Psoas muscle (tissue), 8 donors: ENCODE measurements around the gene PCSK4. TPM values are rescaled to one million over a fixed set of nuclear protein-coding genes. Genes with fewer than 3 reads are reported as not detected.

Source experiments
- ATAC-seq, 4 donors: fragments of 200-7000 bp; cut with Tn5 transposase; one replicate each; pipeline ENCODE4 v1.9.1; 2020; ENCODE audit warnings: moderate library complexity in 3 of 4, mild to moderate bottlenecking in 2 of 4
- DNase-seq, 2 donors: peaks; one replicate each; pipeline ENCODE4 v3.0.0-alpha.2; 2020
- H3K27ac ChIP-seq: fragments of 200-600 bp; one replicate; pipeline ENCODE4 v1.8.0; 2022
- H3K27me3 ChIP-seq, 3 donors: fragments of 200-600 bp in 1 of 3; one replicate each; pipeline versions ENCODE4 v1.6.1 to v1.8.0; 2013 to 2022; ENCODE audit warnings: low read length in 2 of 3, mild to moderate bottlenecking in 2 of 3, moderate library complexity in 1 of 3; ENCODE audit not compliant: insufficient read depth in 3 of 3
- H3K36me3 ChIP-seq, 2 donors: fragments of 200-600 bp in 1 of 2; one replicate each; pipeline versions ENCODE4 v1.6.1 to v1.8.0; 2013 to 2022; ENCODE audit warnings: low read depth in 1 of 2, mild to moderate bottlenecking in 1 of 2, moderate library complexity in 1 of 2; ENCODE audit not compliant: insufficient read depth in 1 of 2
- H3K4me1 ChIP-seq: fragments of 200-600 bp; one replicate; pipeline ENCODE4 v1.8.0; 2022
- H3K4me3 ChIP-seq: fragments of 200-600 bp; one replicate; pipeline ENCODE4 v1.8.0; 2022; ENCODE audit warnings: mild to moderate bottlenecking
- H3K9me3 ChIP-seq: fragments of 200-600 bp; one replicate; pipeline ENCODE4 v1.8.0; 2022
- WGBS, 3 donors: extraction: QIAGEN DNeasy Blood & Tissue Kit; methylation state at CpG; one replicate each; pipeline versions ENCODE4 v1.1.6 to v1.1.7; 2013; 5-methylcytosine and 5-hydroxymethylcytosine counted together
- intact Hi-C, 2 donors: fragments of 100-400 bp; cut with DNase I; formaldehyde crosslinking; loops; one replicate each; pipeline versions ENCODE4 v1.11.0 to v1.14.2; 2022
- polyA plus RNA-seq, 3 donors: library from polyadenylated mRNA; stranded (reverse); fragments of 200-250 nt; gene quantifications; one replicate each; pipeline ENCODE4 v1.2.3, GENCODE V29; 2013
- total RNA-seq, 4 donors: library from RNA; stranded (reverse); fragmentation: NEBNext Ultra II Directional in 2 of 4; extraction: Animal tissue kit (Norgen Biotek cat#: 25700) in 2 of 4; gene quantifications; one replicate each; pipeline versions ENCODE4 v1.2.1 to v1.2.4, GENCODE V29; 2021 to 2023
- TF ChIP-seq, protein P1 (sequence below): fragments of 200-600 bp; IDR thresholded peaks from one replicate; pipeline ENCODE4 v1.8.0; 2022; ENCODE audit warnings: antibody characterized with exemption
- donor health status: healthy with polysubstance abuse.
- donor health status: DM: no; HTN: no; CAD: no; lungs with moderate emphysema.
- donor health status: Bipolar disorder and iron deficiency.
- donor health status: healthy.
- donor health status: DM: yes; HTN: yes; CAD: no.
- donor health status: DM: no; HTN: no; CAD: no.
- donor health status: DM: no; HTN: no; CAD: no.
- donor health status: DM: yes; HTN: yes; CAD: no.

Gene PCSK4
- total and polyA plus RNA-seq, 7 donors = 0.57 to 1.5 (median 0.89) TPM

DNA sequence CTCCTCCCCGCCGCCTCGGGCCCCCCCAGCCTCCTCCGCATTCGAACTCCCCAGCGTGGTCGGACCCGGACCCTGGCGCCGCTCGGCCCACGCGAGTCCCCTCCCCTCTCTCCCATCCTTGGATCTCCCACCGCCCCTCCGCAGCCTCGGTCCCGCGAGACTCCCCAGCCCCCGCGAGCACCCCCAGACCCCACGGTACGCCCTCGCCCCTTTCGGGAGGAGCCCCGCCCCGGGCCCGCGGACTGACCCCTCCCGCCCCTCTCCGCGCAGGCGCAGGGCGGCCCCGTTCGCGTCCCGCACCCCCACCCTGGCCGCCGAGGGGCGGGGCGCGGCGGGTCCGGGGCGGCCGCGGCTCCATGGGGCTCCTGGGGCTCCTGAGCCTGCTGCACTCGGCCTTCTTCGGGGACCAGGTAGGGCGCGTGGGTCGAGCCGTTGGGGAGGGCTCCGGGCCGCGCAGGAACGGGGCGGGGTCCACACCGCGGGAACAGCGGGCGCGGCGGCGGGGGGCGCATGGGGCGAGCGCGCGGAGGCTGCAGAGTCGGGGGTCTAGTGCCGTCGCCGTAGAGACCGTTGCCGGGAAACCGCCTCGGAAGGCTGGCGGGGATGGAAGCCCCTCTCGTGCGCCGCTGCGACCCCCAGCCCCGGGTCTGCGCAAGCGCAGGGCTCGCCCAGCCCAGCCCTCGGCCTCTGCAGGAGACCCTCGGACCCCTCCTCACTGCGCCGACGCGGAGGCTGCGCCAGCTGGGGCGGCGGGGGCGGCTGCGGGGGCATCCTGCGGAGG lies 44.0 kb downstream of the PCSK4 start:
- Histone ChIP-seq H3K9me3 (no peaks in the 10 kb centered on the region), H3K4me3 (peak overlapping the region; percentile 53), H3K27me3 (peaks cover 0 to 57% (median 38%) of the 10 kb centered on the region in 3 donors), H3K36me3 (peaks cover 9 to 19% of the 10 kb centered on the region in 2 donors), H3K4me1 (no peaks in the 10 kb centered on the region), H3K27ac (no peak overlapping the region)
- ATAC-seq = no peak
- intact Hi-C loops = loop anchor here in 1 of 2 donors (1.0 to 10.0 kb wide), 3 partner anchors 26 to 161 kb away; partner anchors contain the start of gene EFNA2
- no peak for DNase-seq
- TF ChIP-seq, protein P1, sequence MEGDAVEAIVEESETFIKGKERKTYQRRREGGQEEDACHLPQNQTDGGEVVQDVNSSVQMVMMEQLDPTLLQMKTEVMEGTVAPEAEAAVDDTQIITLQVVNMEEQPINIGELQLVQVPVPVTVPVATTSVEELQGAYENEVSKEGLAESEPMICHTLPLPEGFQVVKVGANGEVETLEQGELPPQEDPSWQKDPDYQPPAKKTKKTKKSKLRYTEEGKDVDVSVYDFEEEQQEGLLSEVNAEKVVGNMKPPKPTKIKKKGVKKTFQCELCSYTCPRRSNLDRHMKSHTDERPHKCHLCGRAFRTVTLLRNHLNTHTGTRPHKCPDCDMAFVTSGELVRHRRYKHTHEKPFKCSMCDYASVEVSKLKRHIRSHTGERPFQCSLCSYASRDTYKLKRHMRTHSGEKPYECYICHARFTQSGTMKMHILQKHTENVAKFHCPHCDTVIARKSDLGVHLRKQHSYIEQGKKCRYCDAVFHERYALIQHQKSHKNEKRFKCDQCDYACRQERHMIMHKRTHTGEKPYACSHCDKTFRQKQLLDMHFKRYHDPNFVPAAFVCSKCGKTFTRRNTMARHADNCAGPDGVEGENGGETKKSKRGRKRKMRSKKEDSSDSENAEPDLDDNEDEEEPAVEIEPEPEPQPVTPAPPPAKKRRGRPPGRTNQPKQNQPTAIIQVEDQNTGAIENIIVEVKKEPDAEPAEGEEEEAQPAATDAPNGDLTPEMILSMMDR = no peak
- 0 to 2% (median 1%) methylated on average over 30 to 99 of the region's 99 CpGs for WGBS, 3 donors

DNA sequence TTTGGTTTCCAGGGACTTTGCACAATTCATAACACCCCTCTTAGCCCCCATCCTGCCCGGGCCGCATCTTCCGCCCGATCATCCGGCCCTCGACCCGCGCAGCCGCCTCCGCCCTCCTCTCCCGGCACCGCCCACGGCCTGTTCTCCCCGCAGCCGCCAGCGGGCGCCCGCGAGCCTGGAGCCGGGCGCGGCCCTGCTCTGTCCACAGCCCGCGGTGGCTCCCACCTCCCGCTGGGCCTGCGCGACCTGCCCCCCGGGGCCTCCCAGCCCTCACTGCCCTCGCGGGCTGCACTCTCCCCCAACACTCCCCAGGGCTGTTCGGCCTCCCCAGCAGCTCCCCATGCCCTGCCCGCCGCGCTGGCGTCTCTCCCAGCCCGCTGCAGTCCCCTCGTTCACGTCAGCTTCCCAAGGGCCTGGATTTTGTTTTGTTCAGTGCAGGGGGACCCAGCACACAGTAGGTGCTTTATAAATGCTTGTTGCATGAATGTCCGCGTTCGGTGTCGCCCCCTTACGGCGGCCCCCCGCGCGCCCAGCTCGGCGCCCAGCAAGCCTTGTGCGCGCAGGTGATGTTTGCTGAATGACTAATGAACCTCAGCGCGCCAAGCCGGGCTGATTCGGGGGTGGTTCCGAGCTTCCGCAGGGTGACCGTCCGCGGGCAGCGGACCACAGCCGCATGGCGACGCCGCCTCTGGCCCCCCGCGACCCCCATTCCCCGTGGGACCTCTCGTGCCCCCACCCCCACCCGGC lies 44.8 kb downstream of the PCSK4 start:
- Histone ChIP-seq H3K4me1 (peaks cover 3% of the 10 kb centered on the region), H3K36me3 (peaks cover 16 to 27% of the 10 kb centered on the region in 2 donors), H3K27me3 (peaks cover 0 to 50% (median 31%) of the 10 kb centered on the region in 3 donors), H3K27ac (no peak overlapping the region), H3K4me3 (peak overlapping the region; percentile 53), H3K9me3 (no peaks in the 10 kb centered on the region)
- ATAC-seq = peak; percentile 86 to 90 (median 86)
- intact Hi-C loops = loop anchor here in 1 of 2 donors (5.0 to 10.0 kb wide), 2 partner anchors 128 to 161 kb away; partner anchors contain the start of gene EFNA2
- peak; percentile 74 to 85 for DNase-seq
- 3 to 5% (median 4%) methylated on average over 43 to 70 of the region's 70 CpGs for WGBS, 3 donors
- TF ChIP-seq, protein P1 = peak; percentile 87

DNA sequence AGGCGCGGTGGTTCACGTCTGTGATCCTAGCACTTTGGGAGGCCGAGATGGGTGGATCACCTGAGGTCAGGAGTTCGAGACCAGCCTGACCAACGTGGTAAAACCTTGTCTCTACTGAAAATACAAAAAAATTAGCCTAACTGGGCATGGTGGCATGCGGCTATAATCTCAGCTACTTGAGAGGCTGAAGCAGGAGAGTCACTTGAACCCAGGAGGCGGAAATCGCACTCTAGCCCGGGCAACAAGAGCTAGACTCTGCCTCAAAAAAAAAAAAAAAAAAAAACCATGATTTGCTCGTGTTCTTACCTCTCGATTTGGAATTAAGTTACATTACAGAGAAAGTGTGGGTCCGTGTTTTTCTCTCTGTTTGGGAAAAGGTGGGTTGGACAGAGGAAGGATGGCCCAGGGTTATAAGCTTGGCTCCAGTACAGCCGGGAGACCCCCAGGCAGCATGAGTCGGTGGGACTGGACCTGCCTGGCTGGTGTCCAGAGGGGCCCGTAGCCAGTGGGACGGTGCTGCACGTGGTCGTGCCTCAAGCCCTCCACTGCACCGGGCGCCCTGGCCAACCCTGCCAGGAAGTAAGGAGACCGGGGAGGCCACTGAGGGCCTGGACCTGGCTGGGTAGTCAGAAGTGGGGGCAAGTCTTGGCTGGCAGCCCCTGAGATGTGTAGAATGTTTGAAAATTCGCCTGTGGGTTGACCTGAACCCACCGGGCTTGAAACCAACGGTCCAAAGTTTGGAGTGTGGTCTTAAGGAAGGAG lies 48.3 kb downstream of the PCSK4 start:
- Histone ChIP-seq H3K27me3 (peaks cover 0 to 16% (median 11%) of the 10 kb centered on the region in 3 donors), H3K36me3 (peaks cover 17 to 37% of the 10 kb centered on the region in 2 donors), H3K27ac (no peak overlapping the region), H3K9me3 (no peaks in the 10 kb centered on the region), H3K4me3 (no peak overlapping the region), H3K4me1 (peaks cover 29% of the 10 kb centered on the region)
- WGBS, 3 donors = 80 to 85% (median 81%) methylated on average over 25 of the region's 25 CpGs
- TF ChIP-seq, protein P1 = no peak
- ATAC-seq (no peak), DNase-seq (no peak)
- intact Hi-C loops = loop anchor here in 1 of 2 donors (10.0 kb wide), 1 partner anchor 157 kb away; the partner anchor contains the start of gene EFNA2

DNA sequence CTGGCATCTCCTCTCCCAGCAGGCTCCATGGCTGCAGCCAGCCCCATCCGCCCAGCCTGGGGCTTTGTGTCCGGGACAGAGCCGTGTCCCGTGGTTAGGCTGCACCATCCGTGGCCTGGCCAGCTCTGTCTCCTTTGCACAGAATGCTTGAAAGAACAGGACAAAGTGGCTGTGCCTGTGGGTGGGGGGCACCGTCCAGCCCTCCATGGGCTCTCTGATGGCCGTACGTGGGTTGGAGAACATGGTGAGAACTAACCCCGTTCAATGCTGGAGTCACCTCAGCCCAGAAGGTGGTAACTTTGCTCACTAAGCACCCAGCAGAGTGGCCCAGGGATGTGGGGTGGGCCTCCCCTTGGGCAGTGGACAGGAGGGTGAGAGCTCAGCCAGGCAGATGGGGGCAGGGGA lies 49.1 kb downstream of the PCSK4 start:
- Histone ChIP-seq H3K36me3 (peaks cover 17 to 37% of the 10 kb centered on the region in 2 donors), H3K9me3 (no peaks in the 10 kb centered on the region), H3K4me1 (peaks cover 36% of the 10 kb centered on the region), H3K27me3 (peaks cover 0 to 8% (median 3%) of the 10 kb centered on the region in 3 donors), H3K4me3 (no peak overlapping the region), H3K27ac (no peak overlapping the region)
- DNase-seq (no peak), ATAC-seq (no peak)
- intact Hi-C loops = loop anchor here in 1 of 2 donors (10.0 kb wide), 1 partner anchor 156 kb away; the partner anchor contains the start of gene EFNA2
- TF ChIP-seq, protein P1 = no peak
- WGBS, 3 donors = 82 to 93% (median 88%) methylated on average over 9 of the region's 9 CpGs
